CD14-positive monocyte (primary cell): Measurements from ENCODE around the gene GAK. TPM values are rescaled to one million over a fixed set of nuclear protein-coding genes. Genes with fewer than 3 reads are reported as not detected.

ENCODE experiments used
- DNase-seq, 3 donors: peaks; one replicate each; pipeline ENCODE4 v3.0.0-alpha.2; 2011 to 2022
- H2AFZ ChIP-seq: 2 replicates; pipeline ENCODE4 v1.6.0; 2012; ENCODE audit warnings: mild to moderate bottlenecking, low read depth, low read length, inconsistent platforms; ENCODE audit not compliant: insufficient read depth, poor library complexity, severe bottlenecking
- H3K27ac ChIP-seq, 2 donors: 1 replicate in 1 of 2; 2 replicates in 1 of 2; pipeline ENCODE4 v1.5.1; 2012 to 2013; ENCODE audit warnings: low read length in 2 of 2, control low read depth in 1 of 2, inconsistent platforms in 1 of 2, low read depth in 1 of 2, mild to moderate bottlenecking in 1 of 2
- H3K27me3 ChIP-seq, 2 donors: one replicate each; pipeline versions ENCODE4 v1.6.0 to v1.6.1; 2011 to 2013; ENCODE audit warnings: low read length in 2 of 2; ENCODE audit not compliant: control insufficient read depth in 2 of 2, insufficient read depth in 2 of 2
- H3K36me3 ChIP-seq, 2 donors: replicated peaks in 1 of 2; 1 replicate in 1 of 2; 2 replicates in 1 of 2; pipeline versions ENCODE4 v1.5.1 to v1.6.1; 2012 to 2013; ENCODE audit warnings: low read length in 2 of 2, control low read depth in 1 of 2, inconsistent platforms in 1 of 2, mild to moderate bottlenecking in 1 of 2; ENCODE audit not compliant: insufficient read depth in 2 of 2, control insufficient read depth in 1 of 2
- H3K4me1 ChIP-seq, 2 donors: 1 replicate in 1 of 2; 2 replicates in 1 of 2; pipeline versions ENCODE4 v1.5.1 to v1.6.1; 2012 to 2013; ENCODE audit warnings: low read length in 2 of 2, control low read depth in 1 of 2, inconsistent platforms in 1 of 2, mild to moderate bottlenecking in 1 of 2, moderate library complexity in 1 of 2; ENCODE audit not compliant: insufficient read depth in 2 of 2, control insufficient read depth in 1 of 2
- H3K4me2 ChIP-seq: replicated peaks from 2 replicates; pipeline ENCODE3; 2012; ENCODE audit warnings: low read length, moderate library complexity, mild to moderate bottlenecking; ENCODE audit not compliant: poor library complexity, severe bottlenecking; ENCODE audit errors: extremely low read depth
- H3K4me3 ChIP-seq, 3 experiments: fragments of 200-600 bp in 1 of 3; sonication (generic) in 1 of 3; replicated peaks in 1 of 3; 1 replicate in 2 of 3; 2 replicates in 1 of 3; pipeline ENCODE4 v1.5.1; 2011 to 2013; ENCODE audit warnings: low read length in 3 of 3, mild to moderate bottlenecking in 3 of 3, control low read depth in 2 of 3, low read depth in 2 of 3, inconsistent platforms in 1 of 3, moderate library complexity in 1 of 3
- H3K79me2 ChIP-seq: 2 replicates; pipeline ENCODE4 v1.6.0; 2012; ENCODE audit warnings: mild to moderate bottlenecking, control low read depth, inconsistent platforms, low read length, moderate library complexity; ENCODE audit not compliant: insufficient read depth
- H3K9ac ChIP-seq: 2 replicates; pipeline ENCODE4 v1.6.0; 2017; ENCODE audit warnings: low read length, mild to moderate bottlenecking; ENCODE audit not compliant: insufficient read depth, poor library complexity, severe bottlenecking
- H3K9me3 ChIP-seq, 2 donors: replicated peaks in 1 of 2; 1 replicate in 1 of 2; 2 replicates in 1 of 2; pipeline versions ENCODE4 v1.5.1 to v1.6.1; 2012 to 2013; ENCODE audit warnings: low read length in 2 of 2, control low read depth in 1 of 2; ENCODE audit not compliant: control insufficient read depth in 1 of 2, insufficient read depth in 1 of 2
- H4K20me1 ChIP-seq: 2 replicates; pipeline ENCODE4 v1.6.0; 2012; ENCODE audit warnings: mild to moderate bottlenecking, low read length, control low read depth, moderate library complexity; ENCODE audit not compliant: insufficient read depth
- H3K27ac Mint-ChIP-seq, 7 donors: one replicate each; pipeline ENCODE4 v1.8.0; 2020; ENCODE audit warnings: mild to moderate bottlenecking in 7 of 7, mixed read lengths in 7 of 7, moderate library complexity in 6 of 7, inconsistent platforms in 2 of 7
- H3K27me3 Mint-ChIP-seq, 3 donors: one replicate each; pipeline ENCODE4 v1.8.0; 2021 to 2022; ENCODE audit warnings: low read depth in 3 of 3, mild to moderate bottlenecking in 3 of 3, mixed read lengths in 3 of 3, moderate library complexity in 3 of 3, inconsistent platforms in 1 of 3
- H3K36me3 Mint-ChIP-seq, 2 donors: one replicate each; pipeline ENCODE4 v1.8.0; 2020; ENCODE audit warnings: mixed read lengths in 2 of 2, inconsistent platforms in 1 of 2, mild to moderate bottlenecking in 1 of 2
- H3K4me1 Mint-ChIP-seq: one replicate; pipeline ENCODE4 v1.8.0; 2020; ENCODE audit warnings: mild to moderate bottlenecking, mixed read lengths
- H3K4me3 Mint-ChIP-seq, 2 donors: one replicate each; pipeline ENCODE4 v1.8.0; 2020; ENCODE audit warnings: mild to moderate bottlenecking in 2 of 2, mixed read lengths in 2 of 2, moderate library complexity in 1 of 2
- H3K9me3 Mint-ChIP-seq, 7 donors: one replicate each; pipeline ENCODE4 v1.8.0; 2020 to 2022; ENCODE audit warnings: mixed read lengths in 7 of 7, mild to moderate bottlenecking in 6 of 7, moderate library complexity in 6 of 7, inconsistent platforms in 2 of 7
- CTCF ChIP-seq: fragments of 200-600 bp; IDR thresholded peaks from one replicate; pipeline ENCODE4 v1.8.0; 2022; ENCODE audit warnings: antibody characterized with exemption, mild to moderate bottlenecking
- WGBS: methylation state at CpG from one replicate; pipeline ENCODE4 v1.1.5; 2013; ENCODE audit warnings: missing lambda C conversion rate; ENCODE audit not compliant: insufficient coverage; 5-methylcytosine and 5-hydroxymethylcytosine counted together
- intact Hi-C, 2 donors: fragments of 100-400 bp; cut with micrococcal nuclease; formaldehyde crosslinking; loops; one replicate each; pipeline versions ENCODE4 v1.15.0 to v1.15.1; 2023
- polyA plus RNA-seq, 3 donors: library from polyadenylated mRNA; depleted of rRNA in 1 of 3; unstranded in 2 of 3; stranded (reverse) in 1 of 3; fragments of 300-500 nt in 2 of 3; fragments of >200 nt in 1 of 3; fragmentation: Illumina TruSeq in 2 of 3; gene quantifications; 1 replicate in 2 of 3; 2 replicates in 1 of 3; pipeline ENCODE4 v1.2.3, GENCODE V29; 2012 to 2021

Gene GAK
- polyA plus RNA-seq, 3 donors = 40.3 to 88.7 (median 54.9) TPM

DNA sequence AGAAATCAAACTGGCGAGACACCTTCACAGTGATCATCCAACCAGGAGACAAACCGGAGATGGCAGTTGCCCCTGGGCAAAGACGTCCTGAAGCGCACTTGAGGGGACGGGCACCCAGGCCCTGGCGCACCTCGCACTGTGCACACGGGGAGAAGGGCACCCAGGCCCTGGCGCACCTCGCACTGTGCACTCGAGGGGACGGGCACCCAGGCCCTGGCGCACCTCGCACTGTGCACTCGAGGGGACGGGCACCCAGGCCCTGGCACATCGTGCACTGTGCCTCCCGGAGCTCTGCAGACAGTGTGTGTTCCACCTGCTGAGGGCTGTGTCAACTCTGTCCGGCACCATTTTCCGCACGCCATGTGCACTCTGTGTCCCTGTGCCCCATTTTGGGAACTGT, 71.6 kb downstream of the GAK start:
- Mint-ChIP-seq H3K9me3 (peaks cover 0 to 2% (median 0%) of the 10 kb centered on the region in 7 donors), H3K27me3 (peaks cover 0 to 2% (median 0%) of the 10 kb centered on the region in 3 donors)
- no peak overlapping the region for H3K9ac ChIP-seq

DNA sequence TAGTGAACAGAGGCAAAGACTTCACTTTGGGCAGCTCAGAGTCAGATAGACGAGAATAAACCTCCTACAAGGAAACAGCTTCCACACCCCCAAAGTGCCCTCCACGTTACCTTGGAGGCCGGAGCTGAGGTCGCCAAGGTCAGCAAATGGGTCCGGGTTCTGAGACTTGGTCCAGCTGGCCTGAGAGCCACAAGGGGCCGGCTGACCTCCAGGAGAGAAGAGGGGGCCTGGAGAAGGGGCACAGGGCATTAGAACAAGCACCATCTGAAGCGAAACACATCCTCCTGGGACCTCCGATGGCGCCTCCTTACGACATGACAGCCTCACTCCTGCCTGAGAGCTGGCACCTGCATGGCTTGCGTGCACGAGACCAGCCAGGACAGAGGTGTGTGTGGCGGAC, 72.6 kb downstream of the GAK start:
- no peak overlapping the region for H3K4me3 ChIP-seq
- H3K79me2 ChIP-seq = no peaks in the 10 kb centered on the region
- 100% methylated on average over 7 of the region's 13 CpGs for WGBS
- no peak overlapping the region for H3K4me3 Mint-ChIP-seq
- no peak for TF ChIP-seq CTCF
- peaks cover 92 to 100% of the 10 kb centered on the region in 2 donors for H3K36me3 ChIP-seq
- H3K4me1 ChIP-seq = no peaks in the 10 kb centered on the region
- H3K9me3 Mint-ChIP-seq = peaks cover 0 to 1% (median 0%) of the 10 kb centered on the region in 7 donors
- intact Hi-C loops = no loop called here
- no peaks in the 10 kb centered on the region for H3K4me1 Mint-ChIP-seq
- no peaks in the 10 kb centered on the region for H3K27me3 ChIP-seq
- peaks cover 88 to 98% of the 10 kb centered on the region in 2 donors for H3K36me3 Mint-ChIP-seq
- no peak overlapping the region for H2AFZ ChIP-seq
- no peak overlapping the region for H3K9ac ChIP-seq
- H3K9me3 ChIP-seq = no peaks in the 10 kb centered on the region
- no peak overlapping the region for H3K27ac ChIP-seq
- no peak overlapping the region for H3K27ac Mint-ChIP-seq
- no peak overlapping the region for H3K4me2 ChIP-seq
- peaks cover 42% of the 10 kb centered on the region for H4K20me1 ChIP-seq
- no peaks in the 10 kb centered on the region for H3K27me3 Mint-ChIP-seq
- DNase-seq = no peak

More for the DNA sequence above, 71.6 kb downstream of the GAK start:
- Histone ChIP-seq H2AFZ (no peak overlapping the region), H3K36me3 (peaks cover 93 to 100% of the 10 kb centered on the region in 2 donors), H3K4me1 (no peaks in the 10 kb centered on the region), H3K4me3 (no peak overlapping the region), H3K27ac (no peak overlapping the region), H3K4me2 (no peak overlapping the region), H3K9me3 (no peaks in the 10 kb centered on the region), H4K20me1 (peaks cover 45% of the 10 kb centered on the region), H3K79me2 (no peaks in the 10 kb centered on the region), H3K27me3 (no peaks in the 10 kb centered on the region)
- 97% methylated on average over 18 of the region's 21 CpGs for WGBS
- intact Hi-C loops = no loop called here
- Mint-ChIP-seq H3K36me3 (peaks cover 88 to 98% of the 10 kb centered on the region in 2 donors), H3K4me1 (no peaks in the 10 kb centered on the region), H3K27ac (no peak overlapping the region), H3K4me3 (no peak overlapping the region)
- no peak for DNase-seq
- TF ChIP-seq CTCF = no peak
